ENCODE measurements around the gene LFNG. TPM values are rescaled to one million over a fixed set of nuclear protein-coding genes. Genes with fewer than 3 reads are reported as not detected.

LFNG gene
- total RNA-seq, 2 experiments from 2014 or later, result 19.7 to 22.7 TPM

GRCh38 chr7:2508327-2509215 is 11.0 kb upstream of the LFNG start:
- CTCF ChIA-PET, result interaction anchor here (1.7 kb wide), 1 partner anchor 22 kb away, joined by 5 read pairs; no protein-coding TSS in a partner anchor
- peak overlapping the region; percentile 59 for H3K4me3 Mint-ChIP-seq
- H3K9me3 Mint-ChIP-seq, result no peaks in the 10 kb centered on the region
- no peaks in the 10 kb centered on the region for H3K36me3 Mint-ChIP-seq (ENCODE audit: low read depth)
- H3K4me1 Mint-ChIP-seq (ENCODE audit: low read depth), result peaks cover 55% of the 10 kb centered on the region
- H3K27me3 Mint-ChIP-seq (ENCODE audit: low read depth), result no peaks in the 10 kb centered on the region
- peak overlapping the region; percentile 37 for H3K27ac Mint-ChIP-seq
- intact Hi-C loops (cut with micrococcal nuclease), result loop anchor here (1.0 kb wide), 3 partner anchors 12 to 47 kb away; partner anchors contain the start of gene BRAT1
- DNase-seq, result peak; percentile 83

GRCh38 chr7:2509298-2509906 is 10.2 kb upstream of the LFNG start:
- peaks cover 55% of the 10 kb centered on the region for H3K4me1 Mint-ChIP-seq (ENCODE audit: low read depth)
- H3K36me3 Mint-ChIP-seq (ENCODE audit: low read depth), result no peaks in the 10 kb centered on the region
- H3K27ac Mint-ChIP-seq, result no peak overlapping the region
- peak overlapping the region; percentile 59 for H3K4me3 Mint-ChIP-seq
- CTCF ChIA-PET, result interaction anchor here (1.0 to 1.7 kb wide), 2 partner anchors 21 to 40 kb away, joined by 4 to 5 read pairs; no protein-coding TSS in a partner anchor
- no peak for DNase-seq
- intact Hi-C loops (cut with micrococcal nuclease), result no loop called here
- no peaks in the 10 kb centered on the region for H3K9me3 Mint-ChIP-seq
- no peaks in the 10 kb centered on the region for H3K27me3 Mint-ChIP-seq (ENCODE audit: low read depth)

- intact Hi-C loops (cut with micrococcal nuclease), result loop anchor here (5.0 kb wide), 2 partner anchors 207 to 1053 kb away; partner anchors contain the start of gene MICALL2
- CTCF ChIA-PET, result interaction anchor here (1.0 kb wide), 1 partner anchor 41 kb away, joined by 4 read pairs; no protein-coding TSS in a partner anchor
These were observed 9.3 kb upstream of the LFNG start for GRCh38 chr7:2510130-2510776.

GRCh38 chr7:2510909-2511768 is 8.4 kb upstream of the LFNG start:
- H3K4me3 Mint-ChIP-seq, result peak overlapping the region; percentile 71
- H3K27ac Mint-ChIP-seq, result peak overlapping the region; percentile 90
- no peaks in the 10 kb centered on the region for H3K9me3 Mint-ChIP-seq
- no peaks in the 10 kb centered on the region for H3K36me3 Mint-ChIP-seq (ENCODE audit: low read depth)
- intact Hi-C loops (cut with micrococcal nuclease), result loop anchor here (5.0 kb wide), 2 partner anchors 206 to 1054 kb away; partner anchors contain the start of gene MICALL2
- peak; percentile 79 for DNase-seq
- CTCF ChIA-PET, result interaction anchor here (1.1 kb wide), 1 partner anchor 9 kb away, joined by 3 read pairs; no protein-coding TSS in a partner anchor
- H3K4me1 Mint-ChIP-seq (ENCODE audit: low read depth), result peaks cover 55% of the 10 kb centered on the region
- H3K27me3 Mint-ChIP-seq (ENCODE audit: low read depth), result no peaks in the 10 kb centered on the region

More at GRCh38 chr7:2510130-2510776, 9.3 kb upstream of the LFNG start:
- Mint-ChIP-seq H3K9me3 (no peaks in the 10 kb centered on the region), H3K4me3 (peak overlapping the region; percentile 36), H3K27me3 (ENCODE audit: low read depth) (no peaks in the 10 kb centered on the region), H3K27ac (peak overlapping the region; percentile 90), H3K4me1 (ENCODE audit: low read depth) (peaks cover 55% of the 10 kb centered on the region), H3K36me3 (ENCODE audit: low read depth) (no peaks in the 10 kb centered on the region)
- no peak for DNase-seq

- Mint-ChIP-seq H3K4me1 (ENCODE audit: low read depth) (peaks cover 55% of the 10 kb centered on the region), H3K9me3 (no peaks in the 10 kb centered on the region), H3K4me3 (peak overlapping the region; percentile 71), H3K27ac (peak overlapping the region; percentile 90), H3K36me3 (ENCODE audit: low read depth) (no peaks in the 10 kb centered on the region), H3K27me3 (ENCODE audit: low read depth) (no peaks in the 10 kb centered on the region)
- CTCF ChIA-PET, result interaction anchor here (1.1 kb wide), 1 partner anchor 9 kb away, joined by 3 read pairs; no protein-coding TSS in a partner anchor
- DNase-seq, result no peak
- intact Hi-C loops (cut with micrococcal nuclease), result loop anchor here (1.0 to 5.0 kb wide), 4 partner anchors 11 to 1054 kb away; partner anchors contain the start of gene MICALL2
These were observed 7.8 kb upstream of the LFNG start for GRCh38 chr7:2511769-2512168.

GRCh38 chr7:2512179-2512661 is 7.4 kb upstream of the LFNG start:
- H3K27ac Mint-ChIP-seq, result peak overlapping the region; percentile 90
- intact Hi-C loops (cut with micrococcal nuclease), result loop anchor here (1.0 to 5.0 kb wide), 4 partner anchors 10 to 1055 kb away; partner anchors contain the start of gene MICALL2
- H3K36me3 Mint-ChIP-seq (ENCODE audit: low read depth), result no peaks in the 10 kb centered on the region
- CTCF ChIA-PET, result no interaction called here
- H3K4me1 Mint-ChIP-seq (ENCODE audit: low read depth), result peaks cover 57% of the 10 kb centered on the region
- no peaks in the 10 kb centered on the region for H3K9me3 Mint-ChIP-seq
- peak overlapping the region; percentile 71 for H3K4me3 Mint-ChIP-seq
- H3K27me3 Mint-ChIP-seq (ENCODE audit: low read depth), result no peaks in the 10 kb centered on the region
- DNase-seq, result peak; percentile 71

GRCh38 chr7:2512713-2513112 is 6.9 kb upstream of the LFNG start:
- intact Hi-C loops (cut with micrococcal nuclease), result loop anchor here (1.0 to 5.0 kb wide), 4 partner anchors 10 to 1055 kb away; partner anchors contain the start of gene MICALL2
- peaks cover 59% of the 10 kb centered on the region for H3K4me1 Mint-ChIP-seq (ENCODE audit: low read depth)
- peak overlapping the region; percentile 90 for H3K27ac Mint-ChIP-seq
- H3K4me3 Mint-ChIP-seq, result no peak overlapping the region
- no peaks in the 10 kb centered on the region for H3K27me3 Mint-ChIP-seq (ENCODE audit: low read depth)
- no peaks in the 10 kb centered on the region for H3K36me3 Mint-ChIP-seq (ENCODE audit: low read depth)
- CTCF ChIA-PET, result no interaction called here
- DNase-seq, result no peak
- no peaks in the 10 kb centered on the region for H3K9me3 Mint-ChIP-seq

- no peak overlapping the region for H3K27ac Mint-ChIP-seq
- DNase-seq, result no peak
- intact Hi-C loops (cut with micrococcal nuclease), result loop anchor here (5.0 kb wide), 2 partner anchors 204 to 1056 kb away; partner anchors contain the start of gene MICALL2
- CTCF ChIA-PET, result no interaction called here
- H3K4me3 Mint-ChIP-seq, result no peak overlapping the region
- H3K36me3 Mint-ChIP-seq (ENCODE audit: low read depth), result no peaks in the 10 kb centered on the region
- H3K4me1 Mint-ChIP-seq (ENCODE audit: low read depth), result peaks cover 58% of the 10 kb centered on the region
- H3K9me3 Mint-ChIP-seq, result no peaks in the 10 kb centered on the region
- H3K27me3 Mint-ChIP-seq (ENCODE audit: low read depth), result no peaks in the 10 kb centered on the region
These were observed 5.9 kb upstream of the LFNG start for GRCh38 chr7:2513702-2514101.

- Mint-ChIP-seq H3K27me3 (ENCODE audit: low read depth) (no peaks in the 10 kb centered on the region), H3K4me1 (ENCODE audit: low read depth) (peaks cover 48% of the 10 kb centered on the region), H3K27ac (no peak overlapping the region), H3K36me3 (ENCODE audit: low read depth) (no peaks in the 10 kb centered on the region), H3K9me3 (no peaks in the 10 kb centered on the region), H3K4me3 (no peak overlapping the region)
- intact Hi-C loops (cut with micrococcal nuclease), result loop anchor here (5.0 kb wide), 2 partner anchors 203 to 1057 kb away; partner anchors contain the start of gene MICALL2
- no peak for DNase-seq
- CTCF ChIA-PET, result interaction anchor here (0.5 kb wide), 1 partner anchor 62 kb away, joined by 3 read pairs; no protein-coding TSS in a partner anchor
These were observed 4.8 kb upstream of the LFNG start for GRCh38 chr7:2514473-2515423.

- no peaks in the 10 kb centered on the region for H3K36me3 Mint-ChIP-seq (ENCODE audit: low read depth)
- H3K27ac Mint-ChIP-seq, result no peak overlapping the region
- intact Hi-C loops (cut with micrococcal nuclease), result no loop called here
- no peak for DNase-seq
- peaks cover 43% of the 10 kb centered on the region for H3K4me1 Mint-ChIP-seq (ENCODE audit: low read depth)
- no peaks in the 10 kb centered on the region for H3K27me3 Mint-ChIP-seq (ENCODE audit: low read depth)
- no peak overlapping the region for H3K4me3 Mint-ChIP-seq
- no peaks in the 10 kb centered on the region for H3K9me3 Mint-ChIP-seq
- CTCF ChIA-PET, result interaction anchor here (0.5 kb wide), 1 partner anchor 63 kb away, joined by 3 read pairs; no protein-coding TSS in a partner anchor
These were observed 4.0 kb upstream of the LFNG start for GRCh38 chr7:2515424-2516193.
